ENCODE measurements around the gene PRR23E.

PRR23E gene

GRCh38 chr3:127185962-127186674 lies 6.8 kb upstream of the PRR23E start:
- no peak for DNase-seq

DNA sequence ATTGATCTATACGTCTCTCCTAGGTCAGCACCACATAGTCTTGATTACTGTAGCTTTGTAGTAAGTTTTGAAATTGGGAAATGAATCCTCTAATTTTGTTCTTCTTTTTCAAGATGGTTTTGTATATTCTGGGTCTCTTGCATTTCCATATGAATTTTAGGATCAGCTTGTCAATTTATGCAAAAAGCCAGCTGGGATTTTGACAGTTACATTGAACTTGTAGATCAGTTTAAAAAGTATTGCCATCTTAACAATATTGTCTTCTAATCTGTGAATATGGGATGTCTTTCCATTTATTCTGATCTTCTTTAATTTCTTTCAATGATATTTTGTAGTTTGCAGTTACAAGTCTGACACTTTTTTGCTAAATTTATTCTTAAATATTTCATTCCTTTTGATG lies 5.6 kb upstream of the PRR23E start:
- no peak for DNase-seq

DNA sequence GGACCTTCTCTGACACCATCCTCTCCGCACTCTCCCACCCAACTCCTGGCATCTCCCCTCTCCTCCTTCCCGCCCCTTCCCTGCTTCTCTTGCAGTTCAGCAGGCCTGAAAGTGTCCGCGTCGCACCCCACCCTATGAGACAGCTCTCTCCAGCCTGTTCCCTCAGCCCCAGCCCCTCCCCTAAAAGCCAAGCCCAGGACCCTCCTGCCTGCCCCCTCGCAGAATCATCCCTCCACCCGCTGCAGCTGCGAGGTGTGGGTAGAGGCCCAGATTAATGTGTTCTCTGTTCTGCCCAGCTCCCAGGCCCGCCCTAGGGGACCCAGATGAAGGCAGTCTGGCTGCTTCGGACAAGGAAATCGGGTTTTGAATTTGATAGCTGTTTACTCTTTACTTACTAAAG lies 410 bp downstream of the PRR23E start:
- DNase-seq = no peak

DNA sequence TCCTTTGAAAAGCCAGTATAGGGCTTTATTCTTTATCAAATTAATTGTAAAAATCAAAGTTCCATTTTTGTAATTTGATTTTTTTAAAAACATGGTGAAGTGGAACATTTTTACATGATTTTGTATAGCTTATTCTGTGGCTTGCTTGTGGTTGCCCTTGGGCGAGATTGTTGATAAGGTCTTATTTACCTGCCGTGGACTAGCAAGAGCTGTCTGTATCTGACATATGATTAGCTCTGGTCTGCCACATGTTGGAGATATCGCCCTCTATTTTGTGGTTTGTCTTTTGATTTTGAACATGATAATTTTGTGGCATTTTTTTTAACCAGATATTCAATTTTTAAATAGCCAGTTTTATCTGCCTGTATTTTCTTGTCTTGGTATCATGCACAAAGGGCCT lies 844 bp downstream of the PRR23E start:
- no peak for DNase-seq

GRCh38 chr3:127194601-127195187 lies 1.8 kb downstream of the PRR23E start:
- DNase-seq = no peak

DNA sequence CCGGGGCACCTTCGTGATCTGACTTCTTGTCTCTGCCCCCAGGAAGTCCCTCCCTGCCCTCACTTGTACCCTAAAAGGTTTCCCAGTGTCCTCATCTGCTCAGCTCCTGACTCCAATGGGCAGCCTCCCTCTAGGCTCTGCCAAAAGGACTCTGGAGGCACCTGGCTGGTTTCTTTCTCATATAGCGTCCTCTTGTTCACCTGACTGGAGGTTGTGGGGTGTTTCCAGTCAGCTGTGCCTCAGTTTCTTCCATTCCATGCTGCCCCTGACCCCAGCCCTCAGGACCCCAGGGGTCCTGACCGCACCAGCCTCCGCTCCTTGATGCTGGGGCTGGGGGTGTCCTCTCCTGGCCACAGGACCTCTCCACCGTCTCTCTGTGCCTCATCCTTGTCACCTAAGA lies 2.5 kb downstream of the PRR23E start:
- no peak for DNase-seq

DNA sequence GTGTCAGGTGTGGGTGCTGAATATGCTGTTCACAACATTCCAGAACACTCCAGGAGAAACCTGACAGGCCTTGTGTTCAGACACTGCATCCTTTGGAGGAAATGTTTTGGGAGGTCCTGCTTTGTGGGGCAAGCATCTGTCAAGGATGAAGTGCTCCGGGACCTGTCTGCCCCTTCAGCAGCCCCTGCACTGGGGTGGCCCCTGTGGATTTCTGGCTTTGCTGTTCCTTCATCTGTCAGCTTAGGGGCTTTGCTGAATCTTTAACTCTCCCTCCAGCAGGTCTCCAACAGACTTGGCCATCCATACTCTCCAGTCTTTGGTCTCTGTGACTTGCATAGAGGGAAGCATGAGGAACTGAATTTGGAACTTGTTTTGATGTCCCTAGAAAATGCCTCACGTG lies 3.1 kb downstream of the PRR23E start:
- DNase-seq = no peak

DNA sequence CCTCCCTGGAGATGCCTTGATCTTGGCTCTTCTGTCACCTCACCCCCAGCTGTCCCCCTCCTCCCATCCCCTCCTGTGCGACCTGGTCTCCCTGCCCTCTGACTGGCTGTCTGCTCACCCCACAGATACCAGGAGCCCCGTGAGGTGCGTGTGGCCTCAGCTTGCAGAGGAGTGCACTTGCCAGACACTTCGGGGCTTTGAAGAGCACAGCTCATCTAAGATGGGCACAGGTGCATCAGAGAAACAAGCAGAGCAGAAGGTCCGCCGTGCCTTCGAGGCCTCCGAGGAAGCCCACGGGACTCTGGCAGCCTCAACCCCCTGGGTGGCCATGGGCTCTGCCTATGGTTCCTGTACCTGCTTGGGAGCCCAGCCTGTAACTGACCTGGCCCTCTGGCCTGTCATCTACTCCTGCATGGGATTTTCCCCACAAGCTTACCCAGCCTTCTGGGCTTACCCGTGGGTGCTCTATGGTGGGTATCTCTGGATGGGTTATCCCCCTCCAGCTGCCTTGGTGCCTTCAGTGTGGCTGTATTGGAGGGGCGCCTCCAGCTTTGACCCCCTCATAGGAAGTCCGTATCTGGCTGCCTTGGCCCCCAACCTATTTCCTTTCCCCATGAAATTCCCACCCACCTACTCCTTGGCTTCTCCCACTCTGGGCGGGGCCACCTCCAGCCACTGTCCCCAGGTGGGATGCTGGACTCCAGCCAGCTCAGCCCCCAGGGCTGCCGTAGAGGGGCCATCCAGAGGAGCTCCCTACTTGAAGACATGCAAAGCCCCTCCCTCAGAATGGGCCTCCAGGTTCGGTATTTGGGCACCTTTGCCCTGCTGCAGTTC lies 3.8 kb downstream of the PRR23E start:
- no peak for DNase-seq

DNA sequence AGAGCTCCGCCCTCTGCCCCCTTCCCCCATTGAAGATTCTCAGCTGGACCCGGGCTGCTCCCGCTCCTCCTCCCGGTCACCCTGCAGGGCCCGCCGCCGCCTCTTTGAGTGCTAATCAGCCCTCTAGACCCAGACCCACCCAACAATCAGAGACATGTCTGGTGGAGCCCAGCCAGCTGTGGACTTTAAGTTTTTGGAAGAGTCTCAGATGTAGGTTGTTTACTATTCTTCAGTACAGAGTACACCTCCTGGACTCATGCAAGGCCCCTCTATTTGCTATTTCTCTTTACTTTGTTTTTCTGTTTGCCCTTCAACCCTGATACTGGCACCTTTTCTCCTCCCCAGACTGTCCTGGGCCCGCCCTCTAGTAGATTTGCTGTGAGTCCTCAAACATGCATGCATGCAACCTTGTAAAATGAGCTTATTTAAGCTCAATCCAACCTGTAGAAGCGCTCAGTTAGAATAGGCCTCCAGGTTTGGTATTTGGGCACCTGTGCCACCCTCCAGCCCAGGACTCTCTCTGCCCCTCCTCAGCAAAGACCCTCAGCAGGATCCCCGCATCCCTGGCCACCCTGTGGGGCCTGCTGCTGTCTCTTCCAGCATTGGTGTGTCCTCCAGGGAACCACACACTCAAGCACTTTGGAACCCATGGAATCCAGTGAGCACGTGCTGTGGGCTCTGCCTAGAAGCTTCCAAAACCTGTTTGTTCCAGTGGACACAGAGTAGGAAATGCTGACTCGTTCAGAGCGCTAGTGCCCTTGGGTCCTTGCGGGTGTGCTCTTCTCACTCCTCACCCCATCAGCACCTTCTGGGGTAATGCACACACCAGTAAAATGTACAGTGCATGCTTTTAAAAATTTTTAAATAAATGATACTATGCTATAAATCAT lies 4.6 kb downstream of the PRR23E start:
- no peak for DNase-seq

GRCh38 chr3:127200086-127200691 lies 7.3 kb downstream of the PRR23E start:
- DNase-seq = no peak

DNA sequence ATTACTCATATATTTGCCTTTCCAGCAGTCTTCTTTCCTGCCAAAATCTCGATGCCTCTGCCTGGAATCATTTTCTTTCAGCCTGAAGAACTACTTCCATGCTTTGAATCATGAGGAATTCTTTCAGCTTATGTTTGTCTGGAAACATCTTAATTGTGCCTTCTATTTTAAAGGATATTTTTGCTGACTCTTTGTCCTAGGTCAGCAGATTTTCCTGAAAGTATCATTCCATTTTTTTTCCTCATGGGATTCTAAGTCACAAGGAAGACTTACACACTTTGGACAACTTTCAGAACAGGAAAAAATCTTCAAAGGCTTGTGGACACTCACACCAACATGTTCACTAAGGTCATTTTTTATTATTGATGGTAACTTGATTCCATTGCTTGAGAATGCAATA lies 10.1 kb downstream of the PRR23E start:
- no peak for DNase-seq

DNA sequence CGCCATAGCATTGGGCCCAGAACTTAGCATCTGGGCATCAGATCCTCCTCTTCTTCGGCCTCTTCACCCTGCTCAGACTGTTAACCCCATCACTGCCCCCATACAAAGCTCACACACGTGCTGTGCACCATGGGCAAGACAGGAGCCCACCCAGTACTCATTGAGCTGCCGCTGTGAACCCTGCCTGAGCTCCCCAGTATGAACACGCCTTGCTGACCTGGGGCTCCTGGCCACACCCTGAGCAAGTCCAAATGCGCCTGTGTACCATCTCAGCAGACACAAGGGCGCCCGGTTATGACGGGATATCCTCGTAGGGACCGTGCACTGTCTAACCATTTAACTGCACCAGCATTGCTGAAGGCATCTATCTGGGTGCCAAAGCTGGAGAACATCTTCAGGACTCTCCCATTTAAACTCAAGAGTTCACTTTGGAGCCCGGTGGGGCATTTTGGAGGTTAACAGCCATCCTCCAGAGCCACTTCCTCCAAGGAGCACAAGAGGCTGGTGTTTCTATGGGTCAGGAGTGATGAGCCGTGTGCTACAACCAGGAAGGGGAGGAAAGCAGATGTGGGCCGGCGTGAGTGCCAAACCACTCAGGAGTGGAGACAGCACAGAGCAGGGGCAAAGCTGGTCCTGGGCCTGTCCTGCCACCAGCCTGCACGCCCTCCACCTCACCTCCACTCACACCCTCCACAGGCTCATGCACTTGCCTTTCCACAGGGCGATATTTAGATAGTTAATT lies 12.1 kb downstream of the PRR23E start:
- DNase-seq = no peak

DNA sequence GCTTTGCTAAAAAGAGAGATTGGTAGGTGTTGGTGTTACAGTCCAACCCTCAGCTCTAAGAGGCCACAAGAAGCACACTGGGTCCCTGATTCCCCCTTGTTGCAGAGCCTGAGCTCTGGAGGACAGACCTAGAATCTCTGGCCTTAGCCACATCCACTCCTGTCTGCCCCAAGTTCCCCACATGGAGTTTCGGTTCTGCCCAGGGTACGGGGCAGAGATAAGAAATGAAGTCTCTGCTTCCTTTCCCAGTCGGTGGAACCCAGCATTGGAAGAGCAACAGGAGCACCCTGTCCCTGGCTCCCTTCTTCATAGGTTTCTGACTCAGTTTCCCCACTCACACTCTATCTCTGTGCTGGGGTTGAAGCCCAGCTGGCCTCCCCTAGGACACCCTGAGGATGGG lies 13.2 kb downstream of the PRR23E start:
- DNase-seq = no peak

- DNase-seq = no peak
Measured at GRCh38 chr3:127206611-127207516, 13.9 kb downstream of the PRR23E start.

DNA sequence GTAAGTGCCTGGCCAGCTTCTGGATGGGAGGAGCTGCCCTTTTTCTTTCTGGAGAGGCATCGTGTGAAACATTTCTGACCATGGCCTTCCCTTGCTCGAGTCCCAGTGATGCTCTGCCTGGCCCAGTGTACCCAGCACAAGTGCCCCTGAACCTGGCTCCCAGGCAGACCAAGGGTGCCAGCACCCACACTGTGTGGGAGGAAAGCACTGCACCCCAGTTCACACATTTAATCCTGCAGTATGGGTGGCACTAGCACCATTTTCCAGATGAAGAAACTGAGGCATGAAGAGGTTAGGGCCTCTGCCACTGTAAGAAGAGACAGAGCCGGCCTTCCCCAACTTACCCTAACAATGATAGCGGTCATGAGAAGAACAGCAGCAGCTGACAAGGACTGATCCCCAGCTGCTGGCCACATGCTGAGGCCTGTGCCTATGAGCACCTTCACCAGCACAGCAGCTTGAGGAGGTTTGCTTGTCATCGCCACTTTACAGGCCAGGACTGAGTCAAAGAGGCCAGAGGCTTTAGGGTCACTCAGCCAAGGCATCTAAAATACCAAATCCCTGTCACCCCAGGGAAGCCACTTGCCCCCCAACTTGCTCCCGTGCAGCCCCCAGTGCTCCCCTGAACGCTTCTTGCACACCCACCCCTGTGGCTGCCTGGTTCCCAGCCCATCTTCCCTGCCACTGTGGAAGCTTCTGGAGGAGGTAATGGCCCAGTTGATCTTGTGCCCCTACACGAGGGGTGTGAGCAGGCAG lies 15.0 kb downstream of the PRR23E start:
- no peak for DNase-seq

- no peak for DNase-seq
Measured at GRCh38 chr3:127208483-127209100, 15.7 kb downstream of the PRR23E start.

DNA sequence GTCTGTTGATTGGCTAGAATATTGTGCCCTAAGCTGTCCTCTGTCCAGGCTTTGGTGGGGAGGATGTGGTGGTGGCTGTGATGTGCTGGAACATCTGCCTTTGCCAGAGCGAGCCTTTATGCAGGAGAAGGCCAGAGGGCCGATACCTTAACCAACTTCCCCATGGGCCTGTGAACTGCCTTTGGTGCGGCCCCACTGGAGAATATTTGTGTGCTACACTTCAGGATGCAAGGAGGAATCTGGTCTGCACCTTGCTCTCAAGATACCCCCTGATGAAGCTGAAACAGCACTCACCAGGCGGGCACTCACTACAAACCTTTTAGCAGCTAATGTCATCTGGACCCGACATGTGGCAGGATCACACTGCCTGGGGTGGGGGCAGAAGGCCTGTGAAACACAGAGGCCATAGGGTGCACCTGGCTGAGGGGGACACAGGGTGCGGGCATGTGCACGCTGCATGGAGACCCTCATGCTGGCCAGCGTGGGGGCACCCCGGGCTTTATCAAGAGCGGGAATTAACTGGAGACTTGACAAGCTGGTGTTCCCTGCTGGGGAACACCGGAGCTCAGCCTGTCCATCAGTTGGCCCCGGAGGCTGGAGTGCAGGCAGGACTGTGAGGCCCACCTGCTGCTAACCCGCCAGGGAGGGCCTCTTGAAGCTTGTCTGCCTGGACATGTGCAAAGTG lies 16.4 kb downstream of the PRR23E start:
- no peak for DNase-seq

GRCh38 chr3:127209840-127210653 lies 17.1 kb downstream of the PRR23E start:
- no peak for DNase-seq

Data from activated CD4-positive, alpha-beta T cell treated with anti-CD3 and anti-CD28 coated beads, Interleukin-2, Interleukin-6, amounts not matched to agents 100 ng/mL and 50 ng/mL, durations not matched to agents 16 hours and 8 hours (primary cell).